ENCODE measurements around the gene TTC14. TPM values are rescaled to one million over a fixed set of nuclear protein-coding genes. Genes with fewer than 3 reads are reported as not detected.

The TTC14 gene
- total and polyA plus RNA-seq, 2 of the 4 experiments (the other 2 are of a cell fraction): 16.9 to 38.5 TPM

DNA sequence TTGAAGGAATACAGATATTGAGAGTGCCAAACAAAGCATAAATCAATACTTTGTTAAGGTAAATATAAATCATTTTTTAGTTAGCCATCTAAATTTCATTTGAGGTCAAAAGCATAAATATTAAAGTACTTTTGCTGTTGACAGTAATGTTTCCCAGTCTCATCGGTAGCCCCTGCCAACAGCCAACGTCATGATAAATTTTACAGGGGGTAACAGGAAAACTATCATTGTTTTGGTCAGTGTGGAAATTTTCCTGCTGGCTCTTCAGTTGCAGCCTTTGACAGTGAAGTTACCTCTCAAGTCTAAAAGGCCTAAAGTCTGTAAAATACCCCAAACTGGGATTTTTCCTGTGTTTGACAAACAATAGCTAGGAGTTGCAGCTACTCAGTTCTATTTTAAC, 37.3 kb upstream of the TTC14 start:
- intact Hi-C loops (cut with micrococcal nuclease) (no loop called here), in situ Hi-C loops (cut with MboI; ENCODE audit: low sequenced_read_pairs) (no loop called here), dilution Hi-C loops (cut with HindIII; ENCODE audit: low sequenced_read_pairs, unreplicated experiment) (no loop called here)
- ChIA-PET POLR2A (ENCODE audit: unreplicated experiment) (no interaction called here), CTCF (no interaction called here)
- Histone ChIP-seq H2AK9ac (replicated peaks; ENCODE audit: low read depth, low read length, poor library complexity) (no peak overlapping the region), H3K36me3 (ENCODE audit: control insufficient read depth, insufficient read depth, low read length) (no peaks in the 10 kb centered on the region), H2BK120ac (ENCODE audit: low read depth, low read length) (no peak overlapping the region), H4K91ac (ENCODE audit: insufficient read depth, low read depth, low read length) (no peak overlapping the region), H3K4me2 (ENCODE audit: low read depth, low read length) (no peak overlapping the region), H2BK20ac (ENCODE audit: low read depth, low read length) (no peak overlapping the region), H4K20me1 (ENCODE audit: insufficient read depth, low read length) (no peaks in the 10 kb centered on the region), H2BK15ac (ENCODE audit: low read depth, low read length) (no peak overlapping the region), H3K4me1 (ENCODE audit: control insufficient read depth, insufficient read depth, low read length) (no peaks in the 10 kb centered on the region), H3K79me1 (ENCODE audit: low read depth in 1 of 2, low read length in 2 of 2) (no peaks in the 10 kb centered on the region), H3K14ac (replicated peaks; ENCODE audit: low read depth, low read length) (no peak overlapping the region), H3K23ac (ENCODE audit: low read depth, low read length) (no peak overlapping the region), H2BK5ac (ENCODE audit: low read depth, low read length, poor library complexity, severe bottlenecking) (no peak overlapping the region), H2AK5ac (ENCODE audit: low read depth, low read length) (no peak overlapping the region), H4K5ac (ENCODE audit: low read depth, low read length) (no peak overlapping the region), H3K56ac (ENCODE audit: extremely low read depth, insufficient read depth, low read length) (no peak overlapping the region), H3K4me3 (ENCODE audit: insufficient read depth, low read depth, low read length) (no peak overlapping the region), H3K9ac (ENCODE audit: low read depth, low read length) (no peak overlapping the region), H3K27me3 (ENCODE audit: control insufficient read depth, insufficient read depth, low read length) (no peaks in the 10 kb centered on the region), H2AFZ (replicated peaks; ENCODE audit: low read length, poor library complexity) (no peak overlapping the region), H4K8ac (ENCODE audit: low read depth in 2 of 2, low read length in 2 of 2) (no peak overlapping the region), H3K27ac (ENCODE audit: insufficient read depth, low read length) (no peak overlapping the region), H3K9me3 (ENCODE audit: control insufficient read depth, insufficient read depth, low read length) (no peaks in the 10 kb centered on the region), H3K9me1 (ENCODE audit: insufficient read depth, low read length) (no peaks in the 10 kb centered on the region), H3K4ac (ENCODE audit: low read depth, low read length) (no peak overlapping the region), H3K18ac (ENCODE audit: low read depth, low read length) (no peak overlapping the region)
- BruUV-seq (replicated peaks): no TSS peak
- no peak for DNase-seq
- ATAC-seq (ENCODE audit: low read depth): no peak
- no CpG with 5 or more reads among the region's 2 CpGs for WGBS, 2 experiments (ENCODE audit: extremely low coverage in 2 of 2, insufficient read length in 1 of 2)
- TF ChIP-seq, protein P1, sequence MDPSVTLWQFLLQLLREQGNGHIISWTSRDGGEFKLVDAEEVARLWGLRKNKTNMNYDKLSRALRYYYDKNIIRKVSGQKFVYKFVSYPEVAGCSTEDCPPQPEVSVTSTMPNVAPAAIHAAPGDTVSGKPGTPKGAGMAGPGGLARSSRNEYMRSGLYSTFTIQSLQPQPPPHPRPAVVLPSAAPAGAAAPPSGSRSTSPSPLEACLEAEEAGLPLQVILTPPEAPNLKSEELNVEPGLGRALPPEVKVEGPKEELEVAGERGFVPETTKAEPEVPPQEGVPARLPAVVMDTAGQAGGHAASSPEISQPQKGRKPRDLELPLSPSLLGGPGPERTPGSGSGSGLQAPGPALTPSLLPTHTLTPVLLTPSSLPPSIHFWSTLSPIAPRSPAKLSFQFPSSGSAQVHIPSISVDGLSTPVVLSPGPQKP (IDR thresholded peaks at IDR 0.05; ENCODE audit: borderline replicate concordance, low read depth, low read length): no peak
- TF ChIP-seq MAZ (IDR thresholded peaks at IDR 0.05; ENCODE audit: borderline replicate concordance, low read depth, low read length) (no peak), MAFK (IDR thresholded peaks at IDR 0.05; ENCODE audit: low read depth, low read length) (no peak), CEBPB (IDR thresholded peaks at IDR 0.05; ENCODE audit: low read depth, low read length) (no peak), NFE2L2 (IDR thresholded peaks at IDR 0.05; ENCODE audit: low read depth, low read length) (no peak), RAD21 (IDR thresholded peaks at IDR 0.05; ENCODE audit: low read length) (no peak), FOS (IDR thresholded peaks at IDR 0.05; ENCODE audit: low read depth, low read length) (no peak), CHD1 (IDR thresholded peaks at IDR 0.05; ENCODE audit: low read depth, low read length) (no peak), RFX5 (IDR thresholded peaks at IDR 0.05; ENCODE audit: low read depth, low read length) (no peak), MXI1 (IDR thresholded peaks at IDR 0.05; ENCODE audit: borderline replicate concordance, low read depth, low read length) (no peak)
